Mesothelial cell of epicardium (in vitro differentiated cells): ENCODE data around the gene PARPBP. TPM values are rescaled to one million over a fixed set of nuclear protein-coding genes. Genes with fewer than 3 reads are reported as not detected.
"Not testable (repeated sequence)": the region's sequence is repeated elsewhere in the genome, so short reads cannot be mapped to it uniquely, and the experiment has no call there.

Experiments used
- DNase-seq, 2 experiments: peaks; one replicate each; pipeline ENCODE4 v3.0.0; 2021; ENCODE audit warnings: low spot score in 2 of 2; ENCODE audit not compliant: unreplicated experiment in 2 of 2
- H3K27ac Mint-ChIP-seq: 2 replicates; pipeline ENCODE4 v1.8.0; 2021; ENCODE audit warnings: mixed read lengths
- H3K27me3 Mint-ChIP-seq: 2 replicates; pipeline ENCODE4 v1.8.0; 2021; ENCODE audit warnings: low read depth, mixed read lengths
- H3K36me3 Mint-ChIP-seq: 2 replicates; pipeline ENCODE4 v1.8.0; 2021; ENCODE audit warnings: mixed read lengths
- H3K4me1 Mint-ChIP-seq: 2 replicates; pipeline ENCODE4 v1.8.0; 2021; ENCODE audit warnings: mixed read lengths
- H3K4me3 Mint-ChIP-seq: 2 replicates; pipeline ENCODE4 v1.8.0; 2021; ENCODE audit warnings: mild to moderate bottlenecking, moderate library complexity, mixed read lengths
- H3K9me3 Mint-ChIP-seq: 2 replicates; pipeline ENCODE4 v1.8.0; 2021; ENCODE audit warnings: mixed read lengths
- CTCF ChIP-seq: fragments of 200-600 bp; sonication (generic); IDR thresholded peaks from one replicate; pipeline ENCODE4 v1.5.0; 2021; ENCODE audit warnings: antibody characterized with exemption; ENCODE audit not compliant: unreplicated experiment
- total RNA-seq: library from RNA; stranded (reverse); gene quantifications from 3 replicates; pipeline ENCODE4 v1.2.1, GENCODE V29; 2021

The PARPBP gene
- total RNA-seq, result 13.7 to 15.3 TPM (median 15.0 TPM) in 3 replicates

GRCh38 chr12:102119674-102120563 lies at the start of gene PARPBP, which contains the start of gene NUP37:
TSS of gene PARPBP (plus strand) at chr12:102120183. CDS start at chr12:102123889, 3,706 bp downstream.
TSS of gene NUP37 (minus strand) at chr12:102120114. CDS start at chr12:102118518, 1,596 bp downstream.
- TF ChIP-seq CTCF, result no peak
- peaks cover 13% of the 10 kb centered on the region for H3K36me3 Mint-ChIP-seq
- H3K27ac Mint-ChIP-seq, result peak within 1 kb of the TSS; percentile 96
- H3K27me3 Mint-ChIP-seq, result no peaks in the 10 kb centered on the region
- peak; percentile 81 to 93 for DNase-seq
- H3K4me1 Mint-ChIP-seq, result peaks cover 12% of the 10 kb centered on the region
- H3K9me3 Mint-ChIP-seq, result no peaks in the 10 kb centered on the region
- H3K4me3 Mint-ChIP-seq, result peak within 1 kb of the TSS; percentile 87

GRCh38 chr12:102072092-102072491 lies 47.9 kb upstream of the PARPBP start:
- not testable (repeated sequence) for DNase-seq, H3K4me3 Mint-ChIP-seq, H3K9me3 Mint-ChIP-seq, H3K27ac Mint-ChIP-seq, H3K36me3 Mint-ChIP-seq, H3K27me3 Mint-ChIP-seq, H3K4me1 Mint-ChIP-seq

GRCh38 chr12:102080842-102081241 lies 39.1 kb upstream of the PARPBP start:
- H3K36me3 Mint-ChIP-seq, result peaks cover 53% of the 10 kb centered on the region
- H3K4me1 Mint-ChIP-seq, result no peaks in the 10 kb centered on the region
- TF ChIP-seq CTCF, result no peak
- no peaks in the 10 kb centered on the region for H3K27me3 Mint-ChIP-seq
- H3K4me3 Mint-ChIP-seq, result no peak overlapping the region
- no peak for DNase-seq
- no peak overlapping the region for H3K27ac Mint-ChIP-seq
- H3K9me3 Mint-ChIP-seq, result no peaks in the 10 kb centered on the region

GRCh38 chr12:102089228-102089835 lies 30.7 kb upstream of the PARPBP start:
- H3K27me3 Mint-ChIP-seq, result not testable (repeated sequence)

GRCh38 chr12:102093319-102093718 lies 26.7 kb upstream of the PARPBP start:
- no peak for TF ChIP-seq CTCF
- no peak overlapping the region for H3K4me3 Mint-ChIP-seq
- DNase-seq, result no peak
- H3K27me3 Mint-ChIP-seq, result no peaks in the 10 kb centered on the region
- H3K27ac Mint-ChIP-seq, result peak overlapping the region; percentile 71
- H3K4me1 Mint-ChIP-seq, result peaks cover 25% of the 10 kb centered on the region
- peaks cover 15% of the 10 kb centered on the region for H3K36me3 Mint-ChIP-seq
- peaks cover 7% of the 10 kb centered on the region for H3K9me3 Mint-ChIP-seq

More at GRCh38 chr12:102089228-102089835, 30.7 kb upstream of the PARPBP start:
- H3K27ac Mint-ChIP-seq, DNase-seq, H3K4me3 Mint-ChIP-seq, H3K9me3 Mint-ChIP-seq: not testable (repeated sequence)
- H3K4me1 Mint-ChIP-seq, result peaks cover 17% of the 10 kb centered on the region
- peaks cover 20% of the 10 kb centered on the region for H3K36me3 Mint-ChIP-seq

- no peak for DNase-seq
- H3K27me3 Mint-ChIP-seq, result no peaks in the 10 kb centered on the region
- H3K36me3 Mint-ChIP-seq, result peaks cover 11% of the 10 kb centered on the region
- H3K9me3 Mint-ChIP-seq, result no peaks in the 10 kb centered on the region
- no peak overlapping the region for H3K4me3 Mint-ChIP-seq
- no peak overlapping the region for H3K27ac Mint-ChIP-seq
- TF ChIP-seq CTCF, result no peak
- peaks cover 26% of the 10 kb centered on the region for H3K4me1 Mint-ChIP-seq
These were observed 24.2 kb upstream of the PARPBP start for GRCh38 chr12:102095677-102096263.
